GM10266 (cell line): ENCODE measurements around the gene KLF11.

Source experiments
- DNase-seq: peaks from one replicate; pipeline ENCODE4 v3.0.0; 2012; ENCODE audit errors: extremely low spot score
- TF ChIP-seq, protein P1 (sequence below): IDR thresholded peaks from 2 replicates; pipeline ENCODE4 v1.5.1; 2012; ENCODE audit warnings: mild to moderate bottlenecking, low read depth; ENCODE audit not compliant: control insufficient read depth, insufficient read depth; ENCODE audit errors: missing control alignments

KLF11 gene

GRCh38 chr2:10005461-10006235, 37.7 kb upstream of the KLF11 start:
- no peak for DNase-seq
- TF ChIP-seq, protein P1, sequence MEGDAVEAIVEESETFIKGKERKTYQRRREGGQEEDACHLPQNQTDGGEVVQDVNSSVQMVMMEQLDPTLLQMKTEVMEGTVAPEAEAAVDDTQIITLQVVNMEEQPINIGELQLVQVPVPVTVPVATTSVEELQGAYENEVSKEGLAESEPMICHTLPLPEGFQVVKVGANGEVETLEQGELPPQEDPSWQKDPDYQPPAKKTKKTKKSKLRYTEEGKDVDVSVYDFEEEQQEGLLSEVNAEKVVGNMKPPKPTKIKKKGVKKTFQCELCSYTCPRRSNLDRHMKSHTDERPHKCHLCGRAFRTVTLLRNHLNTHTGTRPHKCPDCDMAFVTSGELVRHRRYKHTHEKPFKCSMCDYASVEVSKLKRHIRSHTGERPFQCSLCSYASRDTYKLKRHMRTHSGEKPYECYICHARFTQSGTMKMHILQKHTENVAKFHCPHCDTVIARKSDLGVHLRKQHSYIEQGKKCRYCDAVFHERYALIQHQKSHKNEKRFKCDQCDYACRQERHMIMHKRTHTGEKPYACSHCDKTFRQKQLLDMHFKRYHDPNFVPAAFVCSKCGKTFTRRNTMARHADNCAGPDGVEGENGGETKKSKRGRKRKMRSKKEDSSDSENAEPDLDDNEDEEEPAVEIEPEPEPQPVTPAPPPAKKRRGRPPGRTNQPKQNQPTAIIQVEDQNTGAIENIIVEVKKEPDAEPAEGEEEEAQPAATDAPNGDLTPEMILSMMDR: no peak

- DNase-seq: no peak
- TF ChIP-seq, protein P1: no peak
These were observed 36.9 kb upstream of the KLF11 start for GRCh38 chr2:10006236-10007161.

- no peak for DNase-seq
- TF ChIP-seq, protein P1: no peak
These were observed 35.9 kb upstream of the KLF11 start for GRCh38 chr2:10007435-10007834.

- TF ChIP-seq, protein P1: no peak
- DNase-seq: no peak
These were observed 35.2 kb upstream of the KLF11 start for GRCh38 chr2:10007921-10008808.

- DNase-seq: no peak
- TF ChIP-seq, protein P1: no peak
These were observed 34.6 kb upstream of the KLF11 start for GRCh38 chr2:10008809-10009176.

DNA sequence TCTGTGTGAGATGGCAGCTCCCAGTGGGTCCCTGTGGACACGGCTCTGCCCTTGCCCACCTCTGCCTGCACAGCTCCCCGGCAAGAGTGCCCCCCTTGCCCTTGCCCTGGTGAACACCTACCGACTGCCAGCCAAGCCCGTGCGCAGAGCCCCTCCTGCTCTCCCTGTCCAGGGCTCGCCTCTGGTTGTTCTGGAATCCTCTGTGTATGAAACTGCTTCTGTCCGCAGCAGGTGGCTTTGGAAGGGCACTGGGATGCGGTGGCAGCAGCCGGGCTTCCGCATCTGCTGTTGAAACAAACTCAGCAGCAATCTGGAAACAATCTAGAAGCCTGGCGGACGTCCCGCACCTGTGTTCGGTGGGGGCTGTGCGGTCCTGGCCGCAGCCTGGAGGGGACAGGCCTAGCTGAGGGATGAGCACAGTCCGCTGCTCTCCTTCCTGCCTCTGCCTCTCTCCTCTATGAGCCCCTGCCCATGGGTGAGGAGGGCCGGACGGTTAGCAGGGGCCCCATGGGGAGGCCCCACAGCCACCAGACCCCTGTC, 34.0 kb upstream of the KLF11 start:
- no peak for DNase-seq
- TF ChIP-seq, protein P1: no peak
